Measurements from ENCODE around the gene IPO13.

Gene IPO13

GRCh38 chr1:43975249-43975961 is 28.7 kb downstream of the IPO13 start:
- peak; percentile 88 for DNase-seq

- no peak for DNase-seq
Measured at GRCh38 chr1:43976045-43976444, 29.3 kb downstream of the IPO13 start.

GRCh38 chr1:43976890-43977289 is 30.1 kb downstream of the IPO13 start:
- no peak for DNase-seq

- peak; percentile 27 for DNase-seq
Measured at GRCh38 chr1:43977376-43978263, 30.9 kb downstream of the IPO13 start.

GRCh38 chr1:43978264-43978550 is 31.5 kb downstream of the IPO13 start:
- peak; percentile 7 for DNase-seq

- peak; percentile 26 for DNase-seq
Measured at GRCh38 chr1:43978551-43979260, 32.0 kb downstream of the IPO13 start, which contains the start of gene B4GALT2. Gene B4GALT2, plus strand, starts transcription at chr1:43979210. Its CDS starts 1,951 bp downstream, at chr1:43981161.

- no peak for DNase-seq
Measured at GRCh38 chr1:43979261-43979527, 32.4 kb downstream of the IPO13 start.

- peak; percentile 14 for DNase-seq
Measured at GRCh38 chr1:43979528-43980254, 32.9 kb downstream of the IPO13 start.

- DNase-seq: no peak
Measured at GRCh38 chr1:43980255-43981134, 33.7 kb downstream of the IPO13 start.

GRCh38 chr1:43981135-43981491 is 34.4 kb downstream of the IPO13 start:
- no peak for DNase-seq

GRCh38 chr1:43981636-43982035 is 34.9 kb downstream of the IPO13 start:
- DNase-seq: no peak

- no peak for DNase-seq
Measured at GRCh38 chr1:43982241-43982640, 35.5 kb downstream of the IPO13 start.

- DNase-seq: peak; percentile 50
Measured at GRCh38 chr1:43982808-43983207, 36.1 kb downstream of the IPO13 start.

- DNase-seq: no peak
Measured at GRCh38 chr1:43983253-43983899, 36.6 kb downstream of the IPO13 start.

GRCh38 chr1:43984855-43985254 is 38.1 kb downstream of the IPO13 start:
- no peak for DNase-seq

GRCh38 chr1:43985984-43986595 is 39.3 kb downstream of the IPO13 start:
- DNase-seq: no peak

- DNase-seq: no peak
Measured at GRCh38 chr1:43986712-43987111, 40.0 kb downstream of the IPO13 start.

- no peak for DNase-seq
Measured at GRCh38 chr1:43987159-43987902, 40.6 kb downstream of the IPO13 start.

GRCh38 chr1:43990271-43991199 is 43.8 kb downstream of the IPO13 start:
- DNase-seq: no peak

- DNase-seq: no peak
Measured at GRCh38 chr1:43991200-43991475, 44.4 kb downstream of the IPO13 start.
